ENCODE data around the gene ALDH1L1. TPM values are rescaled to one million over a fixed set of nuclear protein-coding genes. Genes with fewer than 3 reads are reported as not detected.

Gene ALDH1L1
- total and polyA plus RNA-seq, 2 of the 8 experiments (the other 6 are each of a cell fraction or from before 2014, with no cell fraction given): 0.98 to 1.6 TPM

GRCh38 chr3:126111126-126111551 is 69.2 kb downstream of the ALDH1L1 start:
- Histone ChIP-seq H4K5ac (ENCODE audit: insufficient read length, low read depth, low read length) (no peak overlapping the region), H3K23ac (ENCODE audit: insufficient read length) (no peak overlapping the region), H2AFZ (ENCODE audit: low read length) (no peak overlapping the region), H2BK12ac (ENCODE audit: low read depth, low read length) (no peak overlapping the region), H3K79me2 (ENCODE audit: control insufficient read depth in 1 of 2, insufficient read depth in 2 of 2, low read length in 2 of 2) (no peaks in the 10 kb centered on the region), H4K20me1 (replicated peaks in 1 of 2; ENCODE audit: control insufficient read depth in 1 of 2, insufficient read depth in 2 of 2, low read length in 2 of 2) (no peaks in the 10 kb centered on the region), H3K18ac (ENCODE audit: extremely low read depth, low read length) (no peak overlapping the region), H3K9ac (replicated peaks in 1 of 4; ENCODE audit: extremely low read depth in 1 of 4, low read depth in 3 of 4, low read length in 3 of 4) (no peak overlapping the region), H3K36me3 (ENCODE audit: control insufficient read depth in 2 of 4, insufficient read depth in 4 of 4, low read length in 3 of 4) (no peaks in the 10 kb centered on the region), H3K14ac (ENCODE audit: insufficient read length) (no peak overlapping the region), H3K4me3 (ENCODE audit: extremely low read depth in 1 of 4, insufficient read depth in 2 of 4, low read depth in 3 of 4, low read length in 4 of 4) (no peak overlapping the region), H3K56ac (replicated peaks; ENCODE audit: insufficient read length, low read depth, low read length) (no peak overlapping the region), H3K4ac (replicated peaks; ENCODE audit: insufficient read length, low read depth, low read length) (no peak overlapping the region), H2BK20ac (ENCODE audit: low read length) (no peak overlapping the region), H3K79me1 (ENCODE audit: low read depth, low read length) (no peaks in the 10 kb centered on the region), H4K91ac (replicated peaks; ENCODE audit: insufficient read length, low read length) (no peak overlapping the region), H3K27ac (ENCODE audit: low read depth, low read length) (no peak overlapping the region), H3K23me2 (ENCODE audit: low read depth, low read length) (no peaks in the 10 kb centered on the region), H3K9me3 (ENCODE audit: insufficient read depth in 2 of 2, low read depth in 1 of 2, low read length in 1 of 2) (no peaks in the 10 kb centered on the region), H4K8ac (ENCODE audit: extremely low read depth, insufficient read depth, low read length) (no peak overlapping the region), H2BK120ac (replicated peaks; ENCODE audit: low read depth, low read length) (no peak overlapping the region), H2BK15ac (ENCODE audit: low read length) (no peak overlapping the region), H2BK5ac (ENCODE audit: low read depth, low read length) (no peak overlapping the region), H3K4me2 (ENCODE audit: insufficient read depth in 1 of 2, low read depth in 2 of 2, low read length in 2 of 2) (no peak overlapping the region), H2AK5ac (ENCODE audit: low read depth, low read length) (no peak overlapping the region), H3K4me1 (replicated peaks in 1 of 4; ENCODE audit: control insufficient read depth in 3 of 4, insufficient read depth in 4 of 4, low read length in 3 of 4) (no peaks in the 10 kb centered on the region), H3K27me3 (replicated peaks in 1 of 4; ENCODE audit: control insufficient read depth in 3 of 4, extremely low read depth in 1 of 4, insufficient read depth in 3 of 4, low read length in 3 of 4) (0 out of 7 replicates have a peak, but pooled peaks cover 0 to 2% (median 0%) of the 10 kb centered on the region in 4 experiments)
- no peak for FAIRE-seq
- 82% methylated on average over 10 of the region's 10 CpGs; no CpG with 5 or more reads in 1 of the 2 experiments for WGBS, 2 experiments (ENCODE audit: extremely low coverage in 1 of 2, insufficient coverage in 1 of 2, insufficient read length in 1 of 2, insufficient replicate concordance in 2 of 2, low coverage in 1 of 2, low lambda C conversion rate in 2 of 2, missing lambda C conversion rate in 1 of 2)
- DNase-seq (ENCODE audit: low read depth in 1 of 2, low spot score in 2 of 2): peak in 1 of 2 experiments; percentile 33
- POLR2A ChIA-PET (ENCODE audit: partially characterized antibody): interaction anchor here (0.9 kb wide), 1 partner anchor 13 kb away, joined by 3 read pairs; no protein-coding TSS in a partner anchor
- CTCF ChIA-PET (ENCODE audit: partially characterized antibody): interaction anchor here (0.9 to 7.3 kb wide), 5 partner anchors 8 to 87 kb away, joined by 4 to 52 read pairs (median 6); no protein-coding TSS in a partner anchor
- TF ChIP-seq KDM1A (IDR thresholded peaks at IDR 0.05; ENCODE audit: borderline replicate concordance, low read length): no peak
- no peak for TF ChIP-seq SIN3A (conservative IDR thresholded peaks at IDR 0.05 in 1 of 2, IDR thresholded peaks at IDR 0.05 in 1 of 2; ENCODE audit: low read depth in 1 of 2, low read length in 2 of 2)
- no peak for TF ChIP-seq USF2 (IDR thresholded peaks at IDR 0.05; ENCODE audit: low read length)
- TF ChIP-seq FOSL1 (IDR thresholded peaks at IDR 0.05; ENCODE audit: insufficient read depth, low read depth, low read length): no peak
- TF ChIP-seq POLR2A (IDR thresholded peaks at IDR 0.05; ENCODE audit: control extremely low read depth in 1 of 2, low read depth in 2 of 2, low read length in 2 of 2): no peak
- no peak for TF ChIP-seq MAX (IDR thresholded peaks at IDR 0.05)
- no peak for TF ChIP-seq JUN (IDR thresholded peaks at IDR 0.05; ENCODE audit: low read depth, low read length)
- no peak for TF ChIP-seq CHD1 (IDR thresholded peaks at IDR 0.05; ENCODE audit: low read depth, low read length)
- TF ChIP-seq HDAC2 (IDR thresholded peaks at IDR 0.05; ENCODE audit: borderline replicate concordance in 1 of 2, low read depth in 2 of 2, low read length in 2 of 2): no peak
- no peak for TF ChIP-seq NRF1 (IDR thresholded peaks at IDR 0.05; ENCODE audit: low read depth, low read length)
- TF ChIP-seq TCF12 (IDR thresholded peaks at IDR 0.05; ENCODE audit: low read depth, low read length): no peak
- no peak for TF ChIP-seq CTBP2 (IDR thresholded peaks at IDR 0.05; ENCODE audit: borderline replicate concordance, insufficient read depth, insufficient read length, low read length)
